ENCODE data around the gene ZNF638.
A peak's percentile ranks its signal among the peaks of the same experiment; 100 is the strongest.

ZNF638 gene

DNA sequence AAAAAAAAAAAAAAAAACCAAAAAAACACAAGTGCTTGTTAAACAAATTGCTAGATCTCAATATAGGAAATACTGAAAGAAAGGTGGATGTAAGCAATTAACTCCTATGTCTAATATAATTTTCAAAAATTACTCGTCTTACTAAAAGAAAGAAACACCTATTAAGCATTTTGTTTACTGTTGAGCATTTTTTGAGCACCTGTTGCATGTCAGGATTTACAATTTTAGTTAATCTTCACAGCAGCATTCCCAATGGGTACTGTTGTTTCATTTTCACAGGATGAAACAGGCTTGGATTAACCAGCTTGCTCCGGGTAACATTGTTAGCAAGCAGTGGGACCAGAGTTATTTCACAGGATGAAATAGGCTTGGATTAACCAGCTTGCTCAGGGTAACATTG, 4.8 kb downstream of the ZNF638 start:
- TF ChIP-seq, protein P1, sequence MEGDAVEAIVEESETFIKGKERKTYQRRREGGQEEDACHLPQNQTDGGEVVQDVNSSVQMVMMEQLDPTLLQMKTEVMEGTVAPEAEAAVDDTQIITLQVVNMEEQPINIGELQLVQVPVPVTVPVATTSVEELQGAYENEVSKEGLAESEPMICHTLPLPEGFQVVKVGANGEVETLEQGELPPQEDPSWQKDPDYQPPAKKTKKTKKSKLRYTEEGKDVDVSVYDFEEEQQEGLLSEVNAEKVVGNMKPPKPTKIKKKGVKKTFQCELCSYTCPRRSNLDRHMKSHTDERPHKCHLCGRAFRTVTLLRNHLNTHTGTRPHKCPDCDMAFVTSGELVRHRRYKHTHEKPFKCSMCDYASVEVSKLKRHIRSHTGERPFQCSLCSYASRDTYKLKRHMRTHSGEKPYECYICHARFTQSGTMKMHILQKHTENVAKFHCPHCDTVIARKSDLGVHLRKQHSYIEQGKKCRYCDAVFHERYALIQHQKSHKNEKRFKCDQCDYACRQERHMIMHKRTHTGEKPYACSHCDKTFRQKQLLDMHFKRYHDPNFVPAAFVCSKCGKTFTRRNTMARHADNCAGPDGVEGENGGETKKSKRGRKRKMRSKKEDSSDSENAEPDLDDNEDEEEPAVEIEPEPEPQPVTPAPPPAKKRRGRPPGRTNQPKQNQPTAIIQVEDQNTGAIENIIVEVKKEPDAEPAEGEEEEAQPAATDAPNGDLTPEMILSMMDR (conservative IDR thresholded peaks at IDR 0.05), result no peak
- H3K27ac ChIP-seq, result no peak overlapping the region

DNA sequence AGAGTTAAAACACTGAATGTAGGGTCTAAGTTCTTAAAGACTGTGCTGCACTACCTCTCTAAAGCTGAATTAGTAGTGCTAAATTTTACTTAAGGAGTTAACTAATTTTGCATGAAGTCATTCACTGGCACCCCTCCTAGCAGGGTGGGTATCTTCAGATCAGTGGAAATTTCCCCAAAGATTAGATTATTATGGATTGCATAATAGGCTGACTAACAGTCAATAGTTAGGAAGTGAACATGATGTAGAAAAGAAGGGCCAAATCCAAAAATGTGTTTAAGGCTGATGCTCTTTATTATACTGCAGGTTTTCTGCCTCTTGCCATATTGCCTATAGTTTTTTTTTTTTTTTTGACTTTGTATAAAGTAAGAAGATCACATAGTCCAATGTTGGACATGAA, 5.2 kb downstream of the ZNF638 start:
- TF ChIP-seq, protein P1 (conservative IDR thresholded peaks at IDR 0.05), result no peak
- H3K27ac ChIP-seq, result no peak overlapping the region

DNA sequence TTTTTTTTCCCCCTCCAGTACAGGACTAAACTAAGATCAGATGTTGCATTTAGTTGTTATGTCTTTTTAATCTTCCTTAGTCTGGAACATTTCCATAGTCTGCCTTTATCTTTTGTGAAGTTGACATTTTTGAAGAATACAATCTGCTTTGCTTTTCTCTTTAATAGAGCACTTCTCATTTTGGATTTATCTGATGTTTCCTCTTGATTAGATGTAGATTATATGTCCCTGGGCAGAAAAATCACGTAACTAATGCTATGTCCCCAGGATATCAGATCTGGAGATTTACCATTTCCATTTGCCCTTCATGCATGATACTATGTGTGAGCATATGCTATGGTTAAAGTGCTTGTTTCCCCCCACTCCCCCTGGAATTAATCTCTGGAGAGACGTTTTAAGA, 6.2 kb downstream of the ZNF638 start:
- TF ChIP-seq, protein P1 (conservative IDR thresholded peaks at IDR 0.05), result no peak
- H3K27ac ChIP-seq, result no peak overlapping the region

DNA sequence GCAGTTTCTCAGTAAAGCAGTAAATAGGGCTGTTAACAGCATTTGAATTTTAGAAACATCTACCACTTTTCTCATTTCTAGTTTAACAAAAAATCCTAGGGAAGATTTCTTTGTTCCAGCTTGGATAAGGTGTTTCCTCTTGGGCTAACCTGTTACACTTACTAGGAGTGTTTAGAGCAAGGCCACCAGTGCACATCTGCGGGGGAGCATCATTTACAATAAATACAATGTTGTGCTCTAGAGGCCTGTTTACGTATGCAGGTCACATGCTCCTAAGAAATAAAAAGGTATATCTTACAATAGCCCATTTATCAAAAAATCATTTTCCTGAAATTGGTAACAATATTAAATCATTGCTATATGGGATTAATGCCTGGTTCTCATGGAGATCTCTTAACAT, 8.1 kb downstream of the ZNF638 start:
- peak overlapping the region; percentile 13; the same call in 1 of the 2 replicates for H3K27ac ChIP-seq
- TF ChIP-seq, protein P1 (conservative IDR thresholded peaks at IDR 0.05), result no peak

DNA sequence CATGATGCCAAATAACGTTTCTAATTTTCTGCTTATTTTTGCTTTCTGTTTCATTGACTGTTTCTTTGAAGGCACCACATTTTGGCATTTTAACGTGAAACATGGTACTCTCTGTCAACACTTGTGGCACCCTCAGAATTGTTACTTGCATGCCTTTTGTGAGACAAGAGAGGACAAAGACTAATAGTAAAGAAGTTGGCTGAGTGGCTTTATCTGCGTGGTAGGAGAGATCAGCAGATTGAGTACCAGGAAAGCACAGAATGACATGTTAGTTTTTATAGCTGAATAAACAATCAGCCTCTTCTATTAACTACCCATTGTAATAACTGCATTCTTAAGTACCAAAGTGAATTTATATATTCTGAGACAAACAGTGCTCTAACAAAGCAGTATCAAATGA, 8.6 kb downstream of the ZNF638 start:
- H3K27ac ChIP-seq, result peak overlapping the region; percentile 13; the same call in 1 of the 2 replicates
- TF ChIP-seq, protein P1 (conservative IDR thresholded peaks at IDR 0.05), result no peak

DNA sequence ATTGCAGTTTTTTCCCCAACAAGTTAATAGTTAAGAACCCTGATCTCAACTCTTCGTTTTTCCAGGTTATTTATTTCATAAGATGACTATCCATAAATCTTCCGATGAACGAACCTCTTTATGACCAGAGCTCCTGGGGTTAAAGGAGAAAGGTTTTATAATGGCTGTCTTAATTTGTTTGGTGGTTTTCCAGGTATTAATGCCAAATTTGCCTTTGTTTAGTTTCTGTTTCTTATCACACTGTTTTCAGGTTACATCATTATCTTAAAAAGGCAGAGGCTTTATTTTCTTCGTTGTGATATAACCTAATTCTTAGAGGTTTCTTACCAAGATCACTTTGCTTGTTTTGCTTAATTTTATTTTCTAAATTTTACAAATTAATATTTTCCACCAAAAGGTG, 10.1 kb downstream of the ZNF638 start:
- TF ChIP-seq, protein P1 (conservative IDR thresholded peaks at IDR 0.05), result no peak
- no peak overlapping the region for H3K27ac ChIP-seq

DNA sequence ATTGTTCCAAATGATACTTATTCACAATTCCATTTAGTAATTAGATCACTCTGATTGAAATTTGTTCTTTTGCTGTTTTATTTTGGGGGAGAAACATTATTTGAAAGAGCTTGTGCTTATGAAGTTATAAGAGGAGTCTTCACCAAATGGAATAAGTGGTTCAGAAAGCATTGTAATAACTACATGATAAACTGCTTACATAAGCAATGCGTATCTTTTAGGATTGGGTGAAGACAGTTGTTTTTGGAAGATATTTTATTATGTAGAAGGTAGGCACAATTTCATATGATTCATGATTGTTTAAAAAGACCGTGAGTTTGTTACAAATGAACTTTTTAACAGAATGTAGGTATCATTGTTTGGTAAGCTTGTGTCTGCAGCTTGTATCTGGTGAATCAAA, 14.5 kb downstream of the ZNF638 start:
- no peak overlapping the region for H3K27ac ChIP-seq
- TF ChIP-seq, protein P1 (conservative IDR thresholded peaks at IDR 0.05), result no peak

DNA sequence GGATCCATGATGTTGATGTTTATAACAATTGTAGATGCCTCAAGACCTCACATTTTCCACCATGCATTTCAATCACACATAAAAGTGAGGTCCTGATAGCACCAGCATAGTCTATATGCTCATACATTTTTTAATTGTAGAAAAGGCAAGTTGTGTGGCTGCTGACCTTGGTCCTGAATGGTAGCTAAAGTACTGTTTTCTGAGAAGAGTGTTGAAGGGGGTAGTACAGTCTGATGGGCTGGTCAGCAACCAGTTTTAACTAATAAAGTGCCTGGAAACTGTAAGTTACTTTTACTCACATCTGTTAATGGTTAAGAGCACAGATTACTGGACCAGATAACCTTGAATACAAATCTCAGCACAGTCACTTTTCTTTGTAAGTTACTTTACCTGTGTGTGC, 15.9 kb downstream of the ZNF638 start:
- TF ChIP-seq, protein P1 (conservative IDR thresholded peaks at IDR 0.05), result no peak
- H3K27ac ChIP-seq, result no peak overlapping the region

Data from VCaP (cell line).